Dedifferentiated amniotic fluid mesenchymal stem cell (primary cell): ENCODE data around the gene TMEM218.
A peak's percentile ranks its signal among the peaks of the same experiment; 100 is the strongest.
"Not testable (repeated sequence)": the region's sequence is repeated elsewhere in the genome, so short reads cannot be mapped to it uniquely, and the experiment has no call there.

ENCODE experiments used
- DNase-seq: peaks from one replicate; pipeline ENCODE4 v3.0.0-alpha.2; 2016; ENCODE audit errors: extremely low spot score

The TMEM218 gene

DNA sequence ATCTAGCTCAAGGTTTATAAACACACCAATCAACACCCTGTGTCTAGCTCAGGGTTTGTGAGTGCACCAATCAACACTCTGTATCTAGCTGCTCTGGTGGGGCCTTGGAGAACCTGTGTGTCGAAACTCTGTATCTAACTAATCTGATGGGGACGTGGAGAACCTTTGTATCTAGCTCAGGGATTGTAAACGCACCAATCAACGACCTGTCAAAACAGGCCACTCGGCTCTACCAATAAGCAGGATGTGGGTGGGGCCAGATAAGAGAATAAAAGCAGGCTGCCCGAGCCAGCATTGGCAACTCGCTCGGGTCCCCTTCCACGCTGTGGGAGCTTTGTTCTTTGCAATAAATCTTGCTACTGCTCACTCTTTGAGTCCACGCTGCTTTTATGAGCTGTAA lies 21.3 kb downstream of the TMEM218 start:
- not testable (repeated sequence) for DNase-seq

DNA sequence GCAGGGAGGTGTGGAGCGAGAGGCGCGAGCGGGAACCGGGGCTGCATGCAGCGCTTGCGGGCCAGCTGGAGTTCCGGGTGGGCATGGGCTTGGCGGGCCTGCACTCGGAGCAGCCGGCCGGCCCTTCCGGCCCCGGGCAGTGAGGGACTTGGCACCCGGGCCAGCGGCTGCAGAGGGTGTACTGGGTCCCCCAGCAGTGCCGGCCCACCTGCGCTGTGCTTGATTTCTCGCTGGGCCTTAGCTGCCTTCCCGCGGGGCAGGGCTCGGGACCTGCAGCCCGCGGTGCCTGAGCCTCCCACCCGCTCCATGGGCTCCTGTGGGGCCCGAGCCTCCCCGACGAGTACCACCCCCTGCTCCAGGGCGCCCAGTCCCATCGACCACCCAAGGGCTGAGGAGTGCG lies 21.9 kb downstream of the TMEM218 start:
- DNase-seq = not testable (repeated sequence)

DNA sequence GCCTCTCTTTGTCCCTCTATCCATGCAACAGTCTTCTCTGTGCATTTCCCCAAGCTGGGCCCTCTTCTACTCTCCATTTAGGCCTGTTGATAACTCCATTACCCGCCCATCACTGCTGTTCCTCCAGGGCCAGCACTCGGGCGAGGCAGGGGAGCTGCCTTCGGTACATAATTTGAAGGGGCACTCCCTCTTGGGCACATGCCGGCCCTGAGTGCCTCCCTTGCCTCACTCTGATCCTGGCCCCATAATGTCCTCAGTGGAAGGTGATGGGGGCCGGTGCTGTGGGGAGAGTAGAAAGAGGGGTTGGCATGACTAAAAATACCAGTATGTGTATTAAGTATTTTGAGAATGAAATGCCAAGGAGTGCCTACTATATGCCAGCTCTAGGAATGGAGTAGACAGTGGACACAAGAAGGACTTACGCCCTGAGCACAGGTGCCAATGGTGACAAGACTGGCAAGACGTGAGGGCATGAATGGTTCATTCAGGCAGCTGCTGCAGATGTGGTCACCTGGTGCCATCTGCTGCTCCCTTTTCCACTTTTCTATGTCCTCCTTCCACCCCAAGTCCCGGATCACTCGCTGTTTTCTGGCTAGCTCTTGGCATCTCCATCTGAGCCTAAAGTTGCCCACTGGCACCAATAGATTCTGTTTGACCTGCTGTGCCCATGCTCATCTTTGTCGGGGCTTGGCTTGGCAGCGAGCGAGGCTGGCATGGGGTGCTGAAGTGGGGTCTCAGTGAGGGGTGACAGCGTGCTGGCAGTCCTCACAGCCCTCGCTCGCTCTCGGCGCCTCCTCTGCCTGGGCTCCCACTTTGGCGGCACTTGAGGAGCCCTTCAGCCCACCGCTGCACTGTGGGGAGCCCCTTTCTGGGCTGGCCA lies 22.6 kb downstream of the TMEM218 start:
- DNase-seq = no peak

DNA sequence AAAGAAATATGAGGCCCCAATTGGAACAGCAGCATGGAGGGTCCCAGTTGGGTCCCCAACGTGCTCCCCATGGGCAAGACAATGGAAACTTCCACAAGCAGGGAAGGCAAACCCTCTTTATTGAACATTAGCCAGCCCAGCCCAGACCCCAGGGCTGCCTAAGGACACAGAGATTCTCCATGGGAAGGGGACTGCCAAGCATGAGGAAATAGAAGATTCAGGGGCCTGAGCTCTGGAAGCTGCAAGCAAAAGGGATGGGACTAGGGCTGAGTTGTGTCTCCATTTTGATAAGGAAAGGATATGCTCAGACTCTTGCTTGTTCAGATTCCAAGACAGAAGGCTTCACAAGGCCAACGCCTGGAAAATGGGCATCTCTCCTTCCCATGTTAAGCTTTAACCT lies 23.3 kb downstream of the TMEM218 start:
- DNase-seq = no peak

- no peak for DNase-seq
These were observed 24.7 kb downstream of the TMEM218 start for GRCh38 chr11:125086633-125087296.

DNA sequence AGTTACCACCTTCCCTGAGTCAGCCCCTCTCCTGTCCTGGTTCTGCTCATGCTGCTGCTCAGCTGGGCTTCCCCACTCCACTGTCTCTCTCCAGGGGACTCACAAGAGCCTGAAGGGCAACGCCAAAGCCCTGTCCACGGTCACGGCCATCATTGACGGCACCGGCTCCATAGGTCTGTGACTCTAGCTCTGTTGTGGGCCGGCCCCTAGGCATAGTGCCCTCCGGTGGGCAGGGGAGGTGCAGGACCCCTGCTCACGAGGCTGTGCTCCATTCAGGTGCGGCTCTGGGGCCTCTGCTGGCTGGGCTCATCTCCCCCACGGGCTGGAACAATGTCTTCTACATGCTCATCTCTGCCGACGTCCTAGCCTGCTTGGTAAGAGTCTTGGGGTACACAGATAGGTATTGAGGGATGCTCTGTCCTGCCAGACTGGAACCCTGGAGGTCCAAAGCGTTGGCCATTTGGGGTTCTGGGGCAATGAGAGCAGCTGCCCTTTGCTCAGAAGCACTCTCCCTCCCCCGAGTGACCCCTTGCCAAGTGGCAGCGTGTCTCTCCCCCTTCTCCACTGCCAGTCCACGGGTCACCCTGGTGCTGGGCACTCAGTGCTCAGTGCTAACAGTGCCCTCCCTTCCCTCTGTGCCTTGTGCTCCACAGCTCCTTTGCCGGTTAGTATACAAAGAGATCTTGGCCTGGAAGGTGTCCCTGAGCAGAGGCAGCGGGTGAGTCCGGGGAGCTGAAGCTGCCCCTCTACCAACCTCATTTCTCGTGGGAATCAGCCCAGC lies 25.9 kb downstream of the TMEM218 start:
- DNase-seq = no peak

- DNase-seq = no peak
These were observed 26.6 kb downstream of the TMEM218 start for GRCh38 chr11:125084761-125085231.

GRCh38 chr11:125084057-125084416 lies 27.4 kb downstream of the TMEM218 start:
- DNase-seq = no peak

DNA sequence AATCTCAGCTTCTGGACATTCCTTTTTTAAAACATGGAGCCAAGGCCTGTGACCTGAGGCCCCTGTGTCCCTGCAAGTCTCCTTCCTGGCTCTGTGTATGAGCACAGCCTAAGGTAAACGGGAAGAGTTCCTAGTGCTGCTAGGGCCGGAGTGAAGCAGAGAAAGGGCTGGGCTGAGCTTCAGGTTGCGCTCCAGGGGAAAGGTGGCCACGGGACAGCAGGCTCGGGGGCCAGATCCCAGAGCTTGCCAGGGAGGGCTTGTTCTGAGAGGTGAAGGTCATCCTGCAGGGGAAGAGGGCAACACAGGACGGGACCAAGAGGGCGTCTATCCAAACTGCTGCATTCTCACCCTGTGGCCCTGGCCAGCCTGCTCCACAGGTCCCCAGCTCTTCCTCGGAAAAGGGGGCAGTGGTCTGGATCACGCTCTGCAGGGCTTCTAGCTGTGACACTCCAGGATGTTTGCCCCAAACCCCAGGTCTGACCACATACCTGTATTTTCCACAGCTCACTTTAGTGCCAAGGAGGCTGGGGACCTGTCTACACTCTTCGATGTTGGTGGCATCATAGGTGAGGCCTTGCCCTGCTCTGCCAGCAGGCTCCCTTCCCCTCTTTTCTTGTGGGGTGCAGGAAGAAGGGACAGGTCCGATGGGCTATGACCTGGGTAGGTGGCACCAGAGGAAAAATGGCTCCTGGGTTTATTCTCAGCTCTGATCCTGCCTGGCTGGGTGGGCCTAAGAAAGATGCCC lies 27.9 kb downstream of the TMEM218 start:
- DNase-seq = no peak

GRCh38 chr11:125082611-125083311 lies 28.7 kb downstream of the TMEM218 start:
- peak; percentile 41 for DNase-seq

DNA sequence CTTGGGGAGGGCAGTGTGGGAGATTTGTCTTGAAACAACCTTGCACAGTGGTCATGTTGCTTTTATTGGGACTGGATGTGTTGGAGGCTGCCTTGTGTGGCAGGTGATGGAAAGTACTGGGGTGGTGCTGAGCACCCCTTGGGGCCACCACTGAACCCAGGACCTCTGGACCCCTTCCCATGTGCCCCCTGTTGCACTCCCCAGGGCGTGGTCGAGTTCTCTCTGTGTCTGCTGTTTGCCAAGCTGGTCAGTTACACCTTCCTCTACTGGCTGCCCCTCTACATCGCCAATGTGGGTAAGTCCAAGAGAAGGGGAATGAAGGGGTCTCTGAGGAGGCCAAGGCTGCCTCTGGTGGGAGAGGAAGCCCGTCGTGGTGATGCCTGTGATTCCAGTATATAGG lies 29.4 kb downstream of the TMEM218 start:
- DNase-seq = no peak

DNA sequence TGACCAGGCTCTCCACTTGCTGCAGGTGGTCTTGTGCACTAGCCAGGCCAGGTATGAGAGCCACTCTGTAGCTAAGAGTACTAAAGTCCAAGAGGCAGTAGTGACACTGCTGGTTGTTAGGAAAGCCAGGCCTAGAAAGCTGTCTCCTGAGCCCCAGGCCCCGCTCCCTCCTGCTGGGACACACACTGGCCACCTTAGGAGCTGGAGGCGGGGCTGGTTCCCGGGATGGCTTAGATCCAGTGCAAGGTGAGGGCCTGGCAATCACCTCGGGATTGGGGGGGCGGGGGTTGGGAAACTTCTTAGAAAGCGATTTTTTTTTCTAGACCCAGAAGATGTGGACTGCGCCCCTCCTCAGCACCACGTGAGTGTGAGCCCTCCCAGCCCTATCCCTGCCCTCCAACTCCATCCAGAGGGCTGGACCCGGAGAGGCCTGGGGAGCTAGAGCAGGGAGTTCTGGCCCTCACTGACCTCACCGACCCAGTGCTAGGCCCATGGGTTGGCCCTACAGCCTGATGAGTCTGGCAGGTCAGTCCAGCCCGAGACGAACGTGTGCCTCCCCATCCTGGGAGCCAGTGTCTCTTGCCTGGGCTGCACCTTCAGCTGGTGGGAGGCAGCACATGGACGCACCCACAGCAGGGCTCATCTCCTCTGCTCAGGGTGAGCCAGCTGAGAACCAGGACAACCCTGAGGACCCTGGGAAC lies 30.2 kb downstream of the TMEM218 start:
- DNase-seq = no peak

GRCh38 chr11:125080531-125080911 lies 30.9 kb downstream of the TMEM218 start:
- DNase-seq = no peak

- no peak for DNase-seq
These were observed 31.4 kb downstream of the TMEM218 start for GRCh38 chr11:125079878-125080530.

- no peak for DNase-seq
These were observed 32.1 kb downstream of the TMEM218 start for GRCh38 chr11:125079151-125079877.

GRCh38 chr11:125078516-125079140 lies 32.8 kb downstream of the TMEM218 start:
- no peak for DNase-seq

GRCh38 chr11:125078016-125078415 lies 33.4 kb downstream of the TMEM218 start:
- DNase-seq = no peak

DNA sequence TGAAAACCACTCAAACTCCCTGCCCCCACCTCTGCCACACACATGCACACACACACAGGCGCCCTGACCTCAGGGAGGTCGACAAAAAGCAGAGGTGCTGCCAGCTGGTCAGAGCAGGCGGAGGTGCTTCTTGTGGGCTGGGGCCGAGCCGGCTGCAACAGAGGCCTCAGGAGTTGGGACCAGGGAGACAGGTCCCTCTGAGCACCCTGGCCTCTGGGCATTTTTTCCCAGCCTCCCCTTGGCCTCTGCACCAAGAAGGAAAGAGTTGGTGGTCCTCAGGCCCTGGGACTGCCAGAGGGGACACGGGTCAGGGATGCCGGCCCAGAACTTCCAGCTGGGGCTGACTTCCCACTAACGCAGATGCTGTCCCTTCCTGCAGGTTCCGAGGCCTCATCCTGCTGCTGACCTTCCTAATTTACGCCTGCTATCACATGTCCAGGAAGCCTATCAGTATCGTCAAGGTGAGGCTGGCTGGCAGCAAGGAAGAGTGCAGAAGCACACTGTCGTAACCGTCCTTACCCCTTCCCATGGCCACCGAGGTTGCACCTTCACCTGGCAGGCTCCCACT lies 35.0 kb downstream of the TMEM218 start:
- DNase-seq = no peak
